GM21390 (cell line): Measurements from ENCODE around the gene CCDC183.
"Not testable (repeated sequence)": the region's sequence is repeated elsewhere in the genome, so short reads cannot be mapped to it uniquely, and the experiment has no call there.

Experiments used
- ATAC-seq: cut with Tn5 transposase; IDR thresholded peaks from one replicate; pipeline ENCODE4 v1.9.1; 2021; ENCODE audit not compliant: unreplicated experiment

Gene CCDC183

GRCh38 chr9:136796238-136796774 is at the start of gene CCDC183:
Gene CCDC183 (plus strand): TSS chr9:136796338. CDS start chr9:136796398, 60 bp downstream.
- no peak for ATAC-seq

DNA sequence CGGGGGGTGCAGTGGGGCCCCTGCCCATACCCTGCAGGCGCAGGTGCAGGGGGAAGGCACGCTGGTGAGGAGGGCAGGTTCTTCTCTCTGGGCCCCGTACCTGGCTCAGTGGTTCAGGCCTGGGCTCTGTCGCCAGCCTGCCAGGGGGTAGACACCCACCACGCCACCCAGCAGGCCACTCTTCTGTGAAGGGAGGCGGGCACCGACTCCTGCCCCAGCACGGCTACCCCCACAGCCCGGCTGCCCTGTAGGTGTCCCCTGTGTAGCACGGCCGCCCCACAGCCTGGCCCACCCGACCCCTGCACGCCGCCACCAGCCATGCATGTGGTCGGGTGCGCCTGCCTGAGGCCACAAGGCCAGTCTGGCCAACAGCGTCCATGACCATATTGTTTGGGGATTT is 49.5 kb upstream of the CCDC183 start:
- no peak for ATAC-seq

DNA sequence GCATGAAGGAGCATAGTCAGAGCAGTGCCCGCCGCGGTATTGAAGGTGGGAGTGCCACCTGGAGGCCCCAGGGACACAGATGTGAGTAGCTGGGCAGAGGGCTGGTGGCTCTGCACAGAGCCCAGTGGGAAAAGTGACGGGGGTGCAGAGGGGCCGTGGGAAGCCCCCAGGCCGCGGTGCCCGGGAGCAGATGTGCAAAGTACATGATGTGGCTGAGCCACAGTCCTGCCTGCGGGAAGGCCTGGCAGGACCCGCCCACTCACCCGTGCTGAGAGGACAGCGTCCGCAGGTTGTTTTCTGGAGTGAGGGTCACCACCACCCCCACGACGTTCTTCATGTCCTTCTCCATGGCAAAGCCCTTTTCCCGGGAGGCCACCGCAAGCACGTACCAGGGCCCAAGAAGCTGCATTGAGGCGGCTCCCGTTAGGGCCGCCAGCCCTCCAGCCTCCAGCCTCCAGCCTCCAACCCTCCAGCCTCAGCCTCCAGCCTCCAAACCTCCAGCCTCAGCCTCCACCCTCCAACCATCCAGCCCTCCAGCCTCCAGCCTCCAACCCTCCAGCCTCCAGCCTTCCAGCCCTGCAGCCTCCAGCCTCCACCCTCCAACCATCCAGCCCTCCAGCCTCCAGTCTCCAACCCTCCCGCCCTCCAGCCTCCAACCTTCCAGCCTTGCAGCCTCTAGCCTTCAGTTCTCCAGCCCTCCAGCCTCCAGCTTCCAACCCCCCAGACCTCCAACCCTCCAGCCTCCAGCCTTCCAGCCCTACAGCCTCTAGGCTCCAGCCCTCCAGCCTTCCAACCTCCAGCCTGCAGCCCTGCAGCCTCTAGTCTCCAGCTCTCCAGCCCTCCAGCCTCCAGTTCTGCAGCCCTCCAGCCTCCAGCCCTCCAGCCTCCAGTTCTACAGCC is 48.7 kb upstream of the CCDC183 start:
- no peak for ATAC-seq

GRCh38 chr9:136748201-136748600 is 47.9 kb upstream of the CCDC183 start, which contains the start of gene LCN6:
Gene LCN6 (minus strand): TSS chr9:136748525. CDS start chr9:136748483, 42 bp downstream.
- ATAC-seq, result no peak

DNA sequence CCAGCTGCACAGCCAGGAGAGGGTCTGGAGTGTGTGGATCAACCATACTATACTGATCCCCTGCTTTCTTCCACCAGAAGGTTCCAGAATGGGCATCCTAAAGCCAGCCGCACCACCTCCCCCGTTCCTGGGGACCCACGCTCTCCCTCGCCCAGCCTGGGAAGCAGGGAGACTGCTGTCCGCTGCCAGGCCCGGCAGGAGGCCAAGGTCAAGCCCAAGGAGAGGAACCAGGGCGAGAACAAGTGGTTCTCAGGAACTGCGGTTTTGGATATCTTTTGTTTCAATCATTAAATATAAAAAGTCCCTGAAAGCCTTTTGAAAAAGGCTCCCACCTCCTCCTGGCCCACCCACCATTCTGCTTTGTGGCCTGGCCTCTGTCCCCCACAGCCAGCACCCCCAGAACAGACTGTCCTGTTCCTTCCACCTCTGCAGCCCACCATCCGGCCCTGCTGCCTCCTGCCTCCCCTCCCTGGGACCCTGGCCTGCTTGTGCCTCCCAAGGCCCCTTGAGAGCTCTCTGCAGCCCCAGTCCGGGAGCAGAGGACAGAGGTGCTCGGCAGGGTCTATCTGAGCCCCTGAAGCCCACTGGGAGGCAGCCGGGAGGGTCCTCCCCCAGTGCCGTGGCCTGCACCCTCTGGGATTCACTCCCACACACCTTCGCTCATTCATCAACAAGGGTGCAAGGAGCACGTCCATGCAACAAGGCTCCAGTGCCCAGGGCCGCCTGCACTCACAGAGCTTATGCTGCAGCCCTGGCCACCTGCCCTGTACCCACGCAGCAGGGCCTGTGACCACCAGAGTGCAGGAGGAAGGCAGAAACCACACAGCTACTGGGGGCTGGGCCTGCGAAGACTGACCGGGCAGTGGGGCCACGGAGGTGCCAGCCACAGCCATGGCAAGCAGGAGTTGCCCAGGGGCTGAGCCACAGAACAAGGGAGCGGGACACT is 47.2 kb upstream of the CCDC183 start:
- no peak for ATAC-seq

DNA sequence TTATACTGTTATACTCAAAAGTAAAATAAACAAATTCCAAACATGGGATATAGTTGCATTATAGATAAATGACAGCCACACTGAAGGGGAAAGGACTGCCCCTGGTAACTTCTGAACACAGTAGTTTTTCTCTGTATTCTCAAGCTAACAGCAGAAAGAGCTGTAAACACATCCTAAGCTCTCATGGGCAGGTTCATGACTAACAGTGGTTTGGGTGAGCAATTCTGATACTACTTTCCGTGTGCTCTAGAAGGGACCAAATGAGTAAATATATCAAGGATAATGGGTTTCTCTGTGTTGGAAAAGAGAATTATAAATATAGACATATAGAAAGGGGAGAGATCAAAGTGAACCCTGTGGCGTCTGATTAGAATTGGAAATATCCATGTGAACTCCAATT is 45.6 kb upstream of the CCDC183 start:
- ATAC-seq, result no peak

- no peak for ATAC-seq
Observed at GRCh38 chr9:136751244-136751643, 44.9 kb upstream of the CCDC183 start.

GRCh38 chr9:136751814-136752213 is 44.3 kb upstream of the CCDC183 start:
- ATAC-seq, result no peak

DNA sequence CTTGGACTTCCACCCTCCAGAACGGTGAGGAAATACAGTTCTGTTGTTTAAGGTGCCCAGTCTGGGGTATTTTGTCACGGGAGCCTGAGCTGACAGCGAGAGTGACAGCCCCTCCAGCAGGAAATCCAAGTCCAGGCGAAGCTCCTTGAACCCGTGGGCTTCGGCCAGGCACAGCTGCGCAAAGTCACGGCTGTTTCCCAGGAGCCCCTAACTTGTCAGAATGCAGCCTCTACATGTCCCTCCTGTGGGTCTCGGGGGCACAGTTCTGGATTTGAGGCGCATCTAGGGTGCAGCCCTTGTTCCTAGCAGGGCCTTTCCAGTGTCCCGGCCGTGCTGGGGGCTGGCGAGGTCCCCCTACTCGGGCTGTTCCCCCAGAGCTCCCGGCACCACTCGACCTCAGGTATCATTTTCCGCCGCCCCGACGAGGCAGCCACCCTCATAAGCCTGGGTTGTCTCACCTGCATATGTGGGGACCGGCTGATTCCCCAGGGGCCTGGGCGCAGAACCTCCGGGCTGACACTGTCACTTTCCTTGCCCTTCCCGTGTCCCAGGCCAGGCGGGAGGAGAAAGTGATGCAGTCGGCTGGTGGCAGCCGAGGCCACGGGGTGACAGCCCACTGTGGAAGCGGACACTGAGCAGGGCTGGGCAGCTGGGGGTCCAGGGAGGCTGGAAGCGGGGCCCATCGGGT is 42.6 kb upstream of the CCDC183 start:
- ATAC-seq, result no peak

GRCh38 chr9:136754059-136754572 is 42.0 kb upstream of the CCDC183 start:
- no peak for ATAC-seq

- no peak for ATAC-seq
Observed at GRCh38 chr9:136754626-136755301, 41.4 kb upstream of the CCDC183 start.

DNA sequence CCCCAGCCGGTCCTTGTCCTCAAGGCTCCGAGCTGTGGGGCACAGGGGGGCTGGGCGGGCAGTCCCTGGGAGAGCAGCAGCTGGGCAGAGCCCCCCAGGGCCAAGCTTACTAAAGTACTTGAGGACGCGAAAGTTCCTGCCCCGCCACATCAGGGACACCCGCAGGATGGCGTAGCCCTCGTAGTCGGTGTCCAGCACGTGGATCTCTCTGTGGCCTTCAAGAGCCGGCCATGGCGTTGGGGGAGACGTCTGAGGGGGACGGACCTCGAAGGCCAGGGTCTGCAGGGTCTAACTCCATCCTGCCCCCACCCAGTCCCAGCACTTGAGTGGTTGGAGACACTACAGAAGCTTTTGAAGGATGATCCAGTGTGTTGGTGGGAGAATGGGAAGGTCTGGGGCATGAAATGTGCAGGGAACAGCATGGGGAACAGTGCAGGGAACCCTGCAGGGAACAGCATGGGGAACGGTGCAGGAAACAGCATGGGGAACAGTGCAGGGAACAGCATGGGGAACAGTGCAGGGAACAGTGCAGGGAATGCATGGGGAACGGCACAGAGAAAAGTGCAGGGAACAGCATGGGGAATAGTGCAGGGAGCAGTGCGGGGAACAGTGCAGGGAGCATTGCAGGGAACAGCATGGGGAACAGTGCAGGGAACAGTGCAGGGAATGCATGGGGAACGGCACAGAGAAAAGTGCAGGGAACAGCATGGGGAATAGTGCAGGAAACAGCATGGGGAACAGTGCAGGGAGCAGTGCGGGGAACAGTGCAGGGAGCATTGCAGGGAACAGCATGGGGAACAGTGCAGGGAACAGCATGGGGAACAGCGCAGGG is 40.6 kb upstream of the CCDC183 start:
- ATAC-seq, result not testable (repeated sequence)

DNA sequence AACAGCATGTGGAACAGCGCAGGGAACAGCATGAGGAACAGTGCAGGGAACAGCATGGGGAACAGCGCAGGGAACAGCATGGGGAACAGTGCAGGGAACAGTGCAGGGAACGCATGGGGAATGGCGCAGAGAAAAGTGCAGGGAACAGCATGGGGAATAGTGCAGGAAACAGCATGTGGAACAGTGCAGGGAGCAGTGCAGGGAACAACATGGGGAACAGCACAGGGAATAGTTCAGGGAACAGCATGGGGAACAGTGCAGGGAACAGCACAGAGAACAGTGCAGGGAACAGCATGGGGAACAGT is 40.1 kb upstream of the CCDC183 start:
- no peak for ATAC-seq

DNA sequence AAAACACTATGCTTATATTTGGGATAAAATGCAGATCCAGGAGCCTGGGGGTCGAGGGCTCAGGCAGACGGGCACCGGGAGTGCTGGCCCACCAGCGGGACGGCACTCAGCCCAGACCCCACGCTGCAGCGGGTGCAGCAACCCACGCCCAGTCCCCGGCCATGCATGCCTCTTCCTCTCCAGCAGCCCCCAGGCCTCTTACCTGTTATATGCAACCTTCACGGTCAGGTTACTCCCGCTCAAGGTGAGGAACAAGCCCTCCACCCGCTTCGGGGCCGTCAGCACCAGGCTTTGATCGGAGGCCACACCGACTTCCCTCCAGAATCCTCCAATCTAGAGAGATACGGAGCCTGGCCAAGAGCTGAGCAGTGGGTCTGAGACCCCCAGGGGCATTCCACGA is 39.3 kb upstream of the CCDC183 start:
- ATAC-seq, result no peak

- no peak for ATAC-seq
Observed at GRCh38 chr9:136757328-136757727, 38.8 kb upstream of the CCDC183 start.

DNA sequence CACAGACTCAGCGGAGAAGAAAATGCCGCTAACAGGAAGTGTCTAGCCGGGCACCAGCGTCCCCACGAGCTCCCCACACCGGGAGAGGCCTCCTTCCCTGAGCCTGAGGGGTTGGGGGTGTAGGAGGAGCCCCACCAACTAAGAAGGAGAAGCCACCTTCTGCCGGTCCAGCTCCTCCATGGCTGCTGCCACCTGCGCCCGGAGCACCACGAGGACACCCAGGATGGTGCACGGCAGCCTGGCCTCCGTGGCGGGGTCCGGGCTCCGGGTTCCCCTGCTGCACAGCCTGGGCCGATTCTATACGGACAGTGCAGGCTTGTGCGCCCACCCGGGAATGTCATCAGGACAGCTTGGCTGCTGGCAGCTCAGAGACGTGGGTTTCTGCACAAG is 38.4 kb upstream of the CCDC183 start:
- ATAC-seq, result no peak

- no peak for ATAC-seq
Observed at GRCh38 chr9:136759001-136759400, 37.1 kb upstream of the CCDC183 start.

- ATAC-seq, result no peak
Observed at GRCh38 chr9:136759436-136760325, 36.5 kb upstream of the CCDC183 start.
